C4-2B (cell line): ENCODE data around the gene CIT.

Source experiments
- ZFX ChIP-seq: fragments of 450-650 bp; IDR thresholded peaks from 2 replicates; pipeline ENCODE4 v1.6.1; 2017
- TF ChIP-seq, protein P1 (sequence below): fragments of 450-650 bp; conservative IDR thresholded peaks from 2 replicates; pipeline ENCODE4 v1.5.1; 2017; ENCODE audit warnings: mild to moderate bottlenecking

- TF ChIP-seq, protein P1, sequence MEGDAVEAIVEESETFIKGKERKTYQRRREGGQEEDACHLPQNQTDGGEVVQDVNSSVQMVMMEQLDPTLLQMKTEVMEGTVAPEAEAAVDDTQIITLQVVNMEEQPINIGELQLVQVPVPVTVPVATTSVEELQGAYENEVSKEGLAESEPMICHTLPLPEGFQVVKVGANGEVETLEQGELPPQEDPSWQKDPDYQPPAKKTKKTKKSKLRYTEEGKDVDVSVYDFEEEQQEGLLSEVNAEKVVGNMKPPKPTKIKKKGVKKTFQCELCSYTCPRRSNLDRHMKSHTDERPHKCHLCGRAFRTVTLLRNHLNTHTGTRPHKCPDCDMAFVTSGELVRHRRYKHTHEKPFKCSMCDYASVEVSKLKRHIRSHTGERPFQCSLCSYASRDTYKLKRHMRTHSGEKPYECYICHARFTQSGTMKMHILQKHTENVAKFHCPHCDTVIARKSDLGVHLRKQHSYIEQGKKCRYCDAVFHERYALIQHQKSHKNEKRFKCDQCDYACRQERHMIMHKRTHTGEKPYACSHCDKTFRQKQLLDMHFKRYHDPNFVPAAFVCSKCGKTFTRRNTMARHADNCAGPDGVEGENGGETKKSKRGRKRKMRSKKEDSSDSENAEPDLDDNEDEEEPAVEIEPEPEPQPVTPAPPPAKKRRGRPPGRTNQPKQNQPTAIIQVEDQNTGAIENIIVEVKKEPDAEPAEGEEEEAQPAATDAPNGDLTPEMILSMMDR, result no peak
- no peak for TF ChIP-seq ZFX
These were observed 51.9 kb downstream of the CIT start for GRCh38 chr12:119825262-119825661.
